IPS-15b (cell line): ENCODE data around the gene MSL3B.

Experiments
- H3K27me3 ChIP-seq: one replicate; pipeline ENCODE4 v1.6.1; 2013; ENCODE audit warnings: low read length; ENCODE audit not compliant: control insufficient read depth, insufficient read depth
- H3K36me3 ChIP-seq: one replicate; pipeline ENCODE4 v1.6.1; 2013; ENCODE audit warnings: low read length; ENCODE audit not compliant: control insufficient read depth, insufficient read depth
- H3K4me1 ChIP-seq: one replicate; pipeline ENCODE4 v1.6.1; 2013; ENCODE audit warnings: mild to moderate bottlenecking, low read length; ENCODE audit not compliant: control insufficient read depth, insufficient read depth
- H3K4me3 ChIP-seq: one replicate; pipeline ENCODE4 v1.5.1; 2013; ENCODE audit warnings: low read depth, low read length
- H3K9ac ChIP-seq: one replicate; pipeline ENCODE4 v1.6.1; 2013; ENCODE audit warnings: low read depth, mild to moderate bottlenecking, low read length
- H3K9me3 ChIP-seq: one replicate; pipeline ENCODE4 v1.6.1; 2013; ENCODE audit warnings: mild to moderate bottlenecking, low read length; ENCODE audit not compliant: control insufficient read depth, insufficient read depth

MSL3B gene

DNA sequence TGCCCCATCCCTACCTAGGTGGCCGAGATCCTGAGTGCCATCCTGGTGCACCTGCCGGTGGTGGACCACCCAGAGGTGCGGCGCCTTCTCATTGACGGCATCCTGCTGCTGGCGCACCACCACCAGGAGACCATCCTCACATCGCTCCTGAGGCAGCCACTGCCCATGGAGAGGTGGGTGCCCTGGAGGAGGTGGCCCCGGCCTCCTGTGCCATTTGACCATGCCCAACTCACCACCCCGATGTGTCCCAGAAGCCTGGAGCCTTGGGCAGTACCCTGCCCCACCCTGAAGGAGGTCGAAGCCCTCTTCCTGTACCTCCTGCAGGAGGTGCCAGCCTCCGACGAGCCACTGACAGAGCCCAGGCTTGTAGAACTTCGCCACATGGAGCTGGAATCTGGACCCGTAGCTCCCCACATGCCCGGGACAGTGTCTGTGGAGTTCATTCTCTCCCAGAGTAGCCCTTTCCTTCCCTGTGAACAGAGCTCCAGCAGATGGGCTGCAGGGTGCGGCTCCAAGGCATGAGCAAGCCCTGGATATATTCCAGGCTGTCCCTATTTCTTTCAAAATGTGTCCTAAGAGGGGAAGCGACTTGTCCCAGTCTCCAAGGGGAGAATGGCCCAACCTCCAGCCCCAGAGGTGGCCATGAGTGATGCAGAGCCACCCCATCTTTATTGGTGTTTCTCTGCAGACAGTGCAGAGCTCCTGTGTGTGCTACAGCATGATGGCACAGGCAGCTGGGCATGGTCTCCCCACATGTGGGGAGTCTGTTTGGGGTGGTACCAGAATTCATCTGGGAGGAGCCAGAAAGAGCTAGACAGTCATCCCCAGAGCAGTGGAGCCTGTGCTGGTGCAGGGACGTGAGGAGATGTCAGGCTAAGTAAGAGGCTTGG lies 48.1 kb downstream of the MSL3B start:
- Histone ChIP-seq H3K4me3 (no peak overlapping the region), H3K36me3 (no peaks in the 10 kb centered on the region), H3K4me1 (no peaks in the 10 kb centered on the region), H3K9me3 (no peaks in the 10 kb centered on the region), H3K27me3 (no peaks in the 10 kb centered on the region), H3K9ac (no peak overlapping the region)

- Histone ChIP-seq H3K9ac (no peak overlapping the region), H3K27me3 (no peaks in the 10 kb centered on the region), H3K4me3 (no peak overlapping the region), H3K4me1 (no peaks in the 10 kb centered on the region), H3K9me3 (no peaks in the 10 kb centered on the region), H3K36me3 (no peaks in the 10 kb centered on the region)
Measured at GRCh38 chr2:233818639-233819621, 49.3 kb downstream of the MSL3B start.

DNA sequence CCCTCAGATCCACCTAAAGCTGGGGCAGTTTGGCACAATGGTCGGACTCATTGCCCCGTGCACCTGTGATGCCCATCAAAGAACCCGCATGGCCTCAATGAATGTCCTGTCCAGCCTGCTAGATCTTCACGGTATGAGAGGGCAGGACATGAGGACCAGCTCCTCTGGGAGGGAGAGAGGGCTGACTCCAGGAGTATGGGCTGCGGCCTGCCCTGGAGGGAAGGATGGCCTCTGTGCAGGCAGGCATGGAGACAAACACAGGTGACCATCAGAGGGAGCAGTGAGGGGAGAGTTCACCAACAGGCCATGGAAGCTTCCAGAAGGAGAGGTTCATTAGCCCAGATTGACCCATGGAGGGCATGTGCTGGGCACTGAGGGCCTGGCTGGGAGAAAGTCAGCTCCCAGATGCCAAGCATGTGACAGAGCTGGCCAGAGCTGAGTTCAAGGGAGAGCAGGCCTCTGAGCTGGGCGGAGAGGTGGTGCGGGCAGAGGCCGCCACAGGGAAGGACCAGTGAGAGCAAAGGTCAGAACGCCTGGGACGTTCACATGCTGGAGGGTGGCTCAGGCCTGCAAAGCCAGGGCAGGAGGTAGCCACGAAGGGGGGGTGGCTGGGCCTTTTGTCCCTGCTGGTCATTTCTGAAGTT lies 50.1 kb downstream of the MSL3B start:
- Histone ChIP-seq H3K4me3 (no peak overlapping the region), H3K9me3 (no peaks in the 10 kb centered on the region), H3K9ac (no peak overlapping the region), H3K4me1 (no peaks in the 10 kb centered on the region), H3K27me3 (no peaks in the 10 kb centered on the region), H3K36me3 (no peaks in the 10 kb centered on the region)

DNA sequence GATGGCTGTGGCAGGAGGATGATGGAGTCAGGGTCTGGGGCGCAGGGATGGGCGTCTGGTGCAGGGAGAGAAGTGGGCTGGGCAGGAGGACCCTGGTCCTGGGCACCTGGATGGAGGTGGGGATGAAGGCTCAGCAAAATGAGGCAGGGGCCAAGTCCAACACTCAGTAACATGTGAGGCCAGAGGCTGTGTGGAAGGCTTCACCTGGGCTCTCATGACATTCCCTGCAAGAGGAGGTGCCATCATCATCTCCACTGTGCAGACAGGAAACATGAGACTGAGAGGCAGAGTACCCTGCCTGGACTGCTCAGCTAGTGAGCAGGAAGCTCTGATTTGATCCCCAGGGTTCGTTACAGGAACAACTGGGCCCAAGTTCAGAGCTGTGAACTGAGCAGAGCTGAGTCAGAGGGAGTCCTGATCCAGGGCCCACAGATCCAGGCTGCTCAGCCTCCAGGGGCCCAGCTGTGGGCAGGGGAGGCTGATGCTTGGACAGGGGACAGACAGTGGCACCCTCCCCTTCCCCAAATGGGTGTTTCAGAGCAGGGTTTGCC lies 50.8 kb downstream of the MSL3B start:
- Histone ChIP-seq H3K36me3 (no peaks in the 10 kb centered on the region), H3K4me3 (no peak overlapping the region), H3K27me3 (no peaks in the 10 kb centered on the region), H3K4me1 (no peaks in the 10 kb centered on the region), H3K9ac (no peak overlapping the region), H3K9me3 (no peaks in the 10 kb centered on the region)

GRCh38 chr2:233816771-233817170 lies 51.4 kb downstream of the MSL3B start:
- Histone ChIP-seq H3K4me1 (no peaks in the 10 kb centered on the region), H3K9ac (no peak overlapping the region), H3K9me3 (no peaks in the 10 kb centered on the region), H3K27me3 (no peaks in the 10 kb centered on the region), H3K4me3 (no peak overlapping the region), H3K36me3 (no peaks in the 10 kb centered on the region)

- H3K4me1 ChIP-seq: no peaks in the 10 kb centered on the region
- no peak overlapping the region for H3K9ac ChIP-seq
- H3K9me3 ChIP-seq: no peaks in the 10 kb centered on the region
- no peak overlapping the region for H3K4me3 ChIP-seq
- H3K36me3 ChIP-seq: no peaks in the 10 kb centered on the region
- no peaks in the 10 kb centered on the region for H3K27me3 ChIP-seq
Measured at GRCh38 chr2:233816334-233816733, 51.9 kb downstream of the MSL3B start.

DNA sequence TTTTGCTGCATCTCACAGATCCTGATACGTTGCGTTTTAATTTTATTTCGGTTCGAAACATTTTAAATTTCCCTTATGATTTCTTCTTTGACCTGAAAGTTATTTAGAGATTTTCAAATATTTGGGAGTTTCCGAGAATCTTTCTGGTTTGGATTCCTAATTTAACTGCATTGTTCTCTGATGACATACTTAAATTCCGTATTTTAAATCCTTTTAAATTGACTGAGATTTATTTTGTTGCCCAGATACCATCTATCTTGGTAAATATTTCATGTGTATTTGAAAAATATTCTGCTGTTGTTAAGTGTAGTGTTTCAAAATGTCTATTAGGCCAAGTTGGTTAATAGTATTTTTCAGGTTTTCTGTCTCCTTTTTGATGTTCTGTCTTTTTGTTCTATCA lies 52.3 kb downstream of the MSL3B start:
- H3K9me3 ChIP-seq: no peaks in the 10 kb centered on the region
- H3K9ac ChIP-seq: no peak overlapping the region
- H3K27me3 ChIP-seq: no peaks in the 10 kb centered on the region
- no peaks in the 10 kb centered on the region for H3K36me3 ChIP-seq
- H3K4me1 ChIP-seq: no peaks in the 10 kb centered on the region
- H3K4me3 ChIP-seq: no peak overlapping the region
